Measurements from ENCODE around the gene S100A7. TPM values are rescaled to one million over a fixed set of nuclear protein-coding genes. Genes with fewer than 3 reads are reported as not detected.

The S100A7 gene
- total RNA-seq = not detected in 2 replicates

DNA sequence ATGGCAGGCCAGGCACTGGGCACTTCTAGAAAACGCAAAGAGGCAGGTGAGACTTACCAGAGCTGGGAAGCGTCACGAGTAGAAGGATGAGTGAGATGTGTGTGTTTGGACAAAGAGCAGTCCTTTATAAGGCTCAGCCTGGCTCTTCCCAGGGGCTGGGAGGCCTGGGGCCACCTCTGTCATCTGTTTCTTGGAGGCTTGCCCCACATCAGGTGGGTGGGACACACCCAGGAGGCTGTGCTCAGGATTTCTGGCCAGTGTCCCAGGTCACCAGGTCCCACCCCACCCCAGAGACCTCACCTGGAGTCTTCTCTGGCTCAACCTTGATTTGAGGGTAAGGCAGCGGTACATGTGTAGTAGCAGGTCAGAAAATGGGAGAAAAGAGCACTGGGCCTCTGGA, at the start of gene S100A7:
S100A7 (minus strand) TSS at position 101 of the 400 bp plus-strand sequence. CDS start 1,638 bp downstream, outside the sequence.

DNA sequence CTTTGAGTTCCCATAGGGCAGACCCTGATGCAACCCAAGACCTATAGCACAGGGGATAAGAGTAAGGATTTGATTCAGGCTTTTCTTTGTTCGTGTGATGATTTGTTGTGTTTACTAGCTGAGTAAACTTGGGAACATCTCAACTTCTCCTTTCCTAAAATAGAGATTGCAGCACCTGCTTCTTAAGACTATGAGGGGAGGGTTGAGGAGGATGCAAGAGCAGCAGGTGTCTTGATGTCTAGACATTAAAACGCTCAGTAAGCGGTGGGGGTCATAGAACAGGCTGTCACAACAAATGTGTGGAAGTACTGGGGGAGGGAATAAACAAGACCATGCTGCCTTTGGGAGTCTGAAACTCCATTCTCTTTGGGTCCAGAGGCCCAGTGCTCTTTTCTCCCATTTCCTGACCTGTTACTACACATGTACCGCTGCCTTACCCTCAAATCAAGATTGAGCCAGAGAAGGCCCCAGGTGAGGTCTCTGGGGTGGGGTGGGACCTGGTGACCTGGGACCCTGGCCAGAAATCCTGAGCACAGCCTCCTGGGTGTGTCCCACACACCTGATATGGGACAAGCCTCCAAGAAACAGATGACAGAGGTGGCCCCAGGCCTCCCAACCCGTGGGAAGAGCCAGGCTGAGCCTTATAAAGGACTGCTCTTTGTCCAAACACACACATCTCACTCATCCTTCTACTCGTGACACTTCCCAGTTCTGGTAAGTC, 44.4 kb downstream of the S100A7 start, which contains the start of gene S100A7A:
S100A7A (plus strand) TSS at position 671 of the 721 bp plus-strand sequence. CDS start 1,563 bp downstream, outside the sequence.

Other genes with a start within 250 kb of the S100A7 start
- not detected in 2 replicates for gene PRR9, start 243.1 kb downstream of the S100A7 start, total RNA-seq
- gene LORICRIN, start 201.0 kb downstream of the S100A7 start, total RNA-seq = not detected in 2 replicates
- gene PGLYRP3, start 147.7 kb downstream of the S100A7 start, total RNA-seq = not detected in 2 replicates
- not detected in 2 replicates for gene PGLYRP4, start 111.8 kb downstream of the S100A7 start, total RNA-seq
- gene S100A9, start 102.8 kb downstream of the S100A7 start, total RNA-seq = 0.28 and 0.83 TPM in 2 replicates
- gene S100A12, start 85.0 kb downstream of the S100A7 start, total RNA-seq = not detected in 2 replicates
- not detected in 2 replicates for gene S100A8, start 69.6 kb downstream of the S100A7 start, total RNA-seq
- not detected in 2 replicates for gene S100A7A, start 44.1 kb downstream of the S100A7 start, total RNA-seq
- gene S100A6, start 75.3 kb upstream of the S100A7 start, total RNA-seq = 1,840 and 3,415 TPM in 2 replicates
- 1.1 TPM in 1 of 2 replicates, not detected in the other for gene S100A5, start 80.3 kb upstream of the S100A7 start, total RNA-seq
- gene S100A4, start 85.2 kb upstream of the S100A7 start, total RNA-seq = 191 and 237 TPM in 2 replicates
- 8.2 and 10.4 TPM in 2 replicates for gene S100A3, start 88.6 kb upstream of the S100A7 start, total RNA-seq
- gene S100A2, start 105.2 kb upstream of the S100A7 start, total RNA-seq = 1.8 and 2.6 TPM in 2 replicates
- gene S100A16, start 152.5 kb upstream of the S100A7 start, total RNA-seq = 84.3 and 106 TPM in 2 replicates
- 0.18 and 0.28 TPM in 2 replicates for gene S100A14, start 155.7 kb upstream of the S100A7 start, total RNA-seq
- 132 and 199 TPM in 2 replicates for gene S100A13, start 166.9 kb upstream of the S100A7 start, total RNA-seq
- not detected in 2 replicates for gene S100A1, start 167.8 kb upstream of the S100A7 start, total RNA-seq
- 21.5 and 24.2 TPM in 2 replicates for gene CHTOP, start 173.4 kb upstream of the S100A7 start, total RNA-seq
- 51.9 and 63.6 TPM in 2 replicates for gene SNAPIN, start 198.1 kb upstream of the S100A7 start, total RNA-seq
- gene ILF2, start 210.3 kb upstream of the S100A7 start, total RNA-seq = 145 and 148 TPM in 2 replicates
- gene NPR1, start 218.0 kb upstream of the S100A7 start, total RNA-seq = 0.57 and 1.5 TPM in 2 replicates

All from smooth muscle cell of bladder (primary cell).